ENCODE results near the gene SART3. TPM values are rescaled to one million over a fixed set of nuclear protein-coding genes. Genes with fewer than 3 reads are reported as not detected.

SART3 gene
- 26.6 and 49.3 TPM in 2 replicates for total RNA-seq

GRCh38 chr12:108560752-108561719 is at the start of gene SART3:
Gene SART3 (minus strand): TSS chr12:108561173. CDS start chr12:108561154, 19 bp downstream.

GRCh38 chr12:108597559-108598471 is 36.8 kb upstream of the SART3 start, which contains the start of gene TMEM119:
Gene TMEM119 (minus strand): TSS chr12:108598084. CDS start chr12:108592383, 5,701 bp downstream.

GRCh38 chr12:108562348-108563135 is 1.6 kb upstream of the SART3 start, which contains the start of gene ISCU:
Gene ISCU (plus strand): TSS chr12:108562596. CDS start chr12:108562623, 27 bp downstream.

GRCh38 chr12:108514973-108515814 is 45.8 kb downstream of the SART3 start, which contains the start of gene FICD:
Gene FICD (plus strand): TSS chr12:108515277. CDS start chr12:108516973, 1,696 bp downstream.

Other genes with a start within 250 kb of the SART3 start
- 0.34 TPM in 1 of 2 replicates, not detected in the other for gene CMKLR1, start 221.9 kb downstream of the SART3 start, total RNA-seq
- 2.0 and 2.4 TPM in 2 replicates for gene FICD, start 45.9 kb downstream of the SART3 start, total RNA-seq
- 125 and 139 TPM in 2 replicates for gene ISCU, start 1.4 kb upstream of the SART3 start, total RNA-seq
- 0.08 and 0.49 TPM in 2 replicates for gene TMEM119, start 36.9 kb upstream of the SART3 start, total RNA-seq
- gene SELPLG, start 72.7 kb upstream of the SART3 start, total RNA-seq: 0.08 and 0.46 TPM in 2 replicates
- 77.1 and 99.5 TPM in 2 replicates for gene CORO1C, start 170.3 kb upstream of the SART3 start, total RNA-seq